Measurements from ENCODE around the gene SUMO2. TPM values are rescaled to one million over a fixed set of nuclear protein-coding genes. Genes with fewer than 3 reads are reported as not detected.

SUMO2 gene
- total and polyA plus RNA-seq, 9 of the 15 experiments (the other 6 are each of a cell fraction or from before 2014, with no cell fraction given), result 157 to 733 (median 419) TPM

- TF ChIP-seq TRIM25 (IDR thresholded peaks at IDR 0.05; ENCODE audit: borderline replicate concordance), result no peak
- peak; percentile 59 for TF ChIP-seq EP400 (IDR thresholded peaks at IDR 0.05)
- peak; percentile 44 to 75; a peak in 3 of 4 replicates for TF ChIP-seq KDM1A (IDR thresholded peaks at IDR 0.05)
- TF ChIP-seq ZNF384 (IDR thresholded peaks at IDR 0.05; ENCODE audit: low read depth, low read length), result no peak
- no peak for TF ChIP-seq BCOR (IDR thresholded peaks at IDR 0.05)
- TF ChIP-seq ZNF507 (tag; conservative IDR thresholded peaks at IDR 0.05), result no peak
- TF ChIP-seq IRF9 (tag; IDR thresholded peaks at IDR 0.05), result no peak; the same call in 1 of the 2 replicates
- TF ChIP-seq, protein P1, sequence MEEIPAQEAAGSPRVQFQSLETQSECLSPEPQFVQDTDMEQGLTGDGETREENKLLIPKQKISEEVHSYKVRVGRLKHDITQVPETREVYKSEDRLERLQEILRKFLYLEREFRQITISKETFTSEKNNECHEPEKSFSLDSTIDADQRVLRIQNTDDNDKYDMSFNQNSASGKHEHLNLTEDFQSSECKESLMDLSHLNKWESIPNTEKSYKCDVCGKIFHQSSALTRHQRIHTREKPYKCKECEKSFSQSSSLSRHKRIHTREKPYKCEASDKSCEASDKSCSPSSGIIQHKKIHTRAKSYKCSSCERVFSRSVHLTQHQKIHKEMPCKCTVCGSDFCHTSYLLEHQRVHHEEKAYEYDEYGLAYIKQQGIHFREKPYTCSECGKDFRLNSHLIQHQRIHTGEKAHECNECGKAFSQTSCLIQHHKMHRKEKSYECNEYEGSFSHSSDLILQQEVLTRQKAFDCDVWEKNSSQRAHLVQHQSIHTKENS (CRISPR knock-in tag; IDR thresholded peaks at IDR 0.05), result no peak
- no peak for TF ChIP-seq ZC3H11A (IDR thresholded peaks at IDR 0.05; ENCODE audit: low read depth, low read length)
- TF ChIP-seq PURB (CRISPR knock-in tag; IDR thresholded peaks at IDR 0.05; ENCODE audit: low read depth), result no peak
- TF ChIP-seq TOE1 (IDR thresholded peaks at IDR 0.05; ENCODE audit: borderline replicate concordance), result no peak
- no peak for TF ChIP-seq TOE1 (CRISPR knock-in tag; IDR thresholded peaks at IDR 0.05; ENCODE audit: borderline replicate concordance, low read depth)
- no peak for TF ChIP-seq ZNF140 (CRISPR knock-in tag; IDR thresholded peaks at IDR 0.05)
- TF ChIP-seq, protein P2, sequence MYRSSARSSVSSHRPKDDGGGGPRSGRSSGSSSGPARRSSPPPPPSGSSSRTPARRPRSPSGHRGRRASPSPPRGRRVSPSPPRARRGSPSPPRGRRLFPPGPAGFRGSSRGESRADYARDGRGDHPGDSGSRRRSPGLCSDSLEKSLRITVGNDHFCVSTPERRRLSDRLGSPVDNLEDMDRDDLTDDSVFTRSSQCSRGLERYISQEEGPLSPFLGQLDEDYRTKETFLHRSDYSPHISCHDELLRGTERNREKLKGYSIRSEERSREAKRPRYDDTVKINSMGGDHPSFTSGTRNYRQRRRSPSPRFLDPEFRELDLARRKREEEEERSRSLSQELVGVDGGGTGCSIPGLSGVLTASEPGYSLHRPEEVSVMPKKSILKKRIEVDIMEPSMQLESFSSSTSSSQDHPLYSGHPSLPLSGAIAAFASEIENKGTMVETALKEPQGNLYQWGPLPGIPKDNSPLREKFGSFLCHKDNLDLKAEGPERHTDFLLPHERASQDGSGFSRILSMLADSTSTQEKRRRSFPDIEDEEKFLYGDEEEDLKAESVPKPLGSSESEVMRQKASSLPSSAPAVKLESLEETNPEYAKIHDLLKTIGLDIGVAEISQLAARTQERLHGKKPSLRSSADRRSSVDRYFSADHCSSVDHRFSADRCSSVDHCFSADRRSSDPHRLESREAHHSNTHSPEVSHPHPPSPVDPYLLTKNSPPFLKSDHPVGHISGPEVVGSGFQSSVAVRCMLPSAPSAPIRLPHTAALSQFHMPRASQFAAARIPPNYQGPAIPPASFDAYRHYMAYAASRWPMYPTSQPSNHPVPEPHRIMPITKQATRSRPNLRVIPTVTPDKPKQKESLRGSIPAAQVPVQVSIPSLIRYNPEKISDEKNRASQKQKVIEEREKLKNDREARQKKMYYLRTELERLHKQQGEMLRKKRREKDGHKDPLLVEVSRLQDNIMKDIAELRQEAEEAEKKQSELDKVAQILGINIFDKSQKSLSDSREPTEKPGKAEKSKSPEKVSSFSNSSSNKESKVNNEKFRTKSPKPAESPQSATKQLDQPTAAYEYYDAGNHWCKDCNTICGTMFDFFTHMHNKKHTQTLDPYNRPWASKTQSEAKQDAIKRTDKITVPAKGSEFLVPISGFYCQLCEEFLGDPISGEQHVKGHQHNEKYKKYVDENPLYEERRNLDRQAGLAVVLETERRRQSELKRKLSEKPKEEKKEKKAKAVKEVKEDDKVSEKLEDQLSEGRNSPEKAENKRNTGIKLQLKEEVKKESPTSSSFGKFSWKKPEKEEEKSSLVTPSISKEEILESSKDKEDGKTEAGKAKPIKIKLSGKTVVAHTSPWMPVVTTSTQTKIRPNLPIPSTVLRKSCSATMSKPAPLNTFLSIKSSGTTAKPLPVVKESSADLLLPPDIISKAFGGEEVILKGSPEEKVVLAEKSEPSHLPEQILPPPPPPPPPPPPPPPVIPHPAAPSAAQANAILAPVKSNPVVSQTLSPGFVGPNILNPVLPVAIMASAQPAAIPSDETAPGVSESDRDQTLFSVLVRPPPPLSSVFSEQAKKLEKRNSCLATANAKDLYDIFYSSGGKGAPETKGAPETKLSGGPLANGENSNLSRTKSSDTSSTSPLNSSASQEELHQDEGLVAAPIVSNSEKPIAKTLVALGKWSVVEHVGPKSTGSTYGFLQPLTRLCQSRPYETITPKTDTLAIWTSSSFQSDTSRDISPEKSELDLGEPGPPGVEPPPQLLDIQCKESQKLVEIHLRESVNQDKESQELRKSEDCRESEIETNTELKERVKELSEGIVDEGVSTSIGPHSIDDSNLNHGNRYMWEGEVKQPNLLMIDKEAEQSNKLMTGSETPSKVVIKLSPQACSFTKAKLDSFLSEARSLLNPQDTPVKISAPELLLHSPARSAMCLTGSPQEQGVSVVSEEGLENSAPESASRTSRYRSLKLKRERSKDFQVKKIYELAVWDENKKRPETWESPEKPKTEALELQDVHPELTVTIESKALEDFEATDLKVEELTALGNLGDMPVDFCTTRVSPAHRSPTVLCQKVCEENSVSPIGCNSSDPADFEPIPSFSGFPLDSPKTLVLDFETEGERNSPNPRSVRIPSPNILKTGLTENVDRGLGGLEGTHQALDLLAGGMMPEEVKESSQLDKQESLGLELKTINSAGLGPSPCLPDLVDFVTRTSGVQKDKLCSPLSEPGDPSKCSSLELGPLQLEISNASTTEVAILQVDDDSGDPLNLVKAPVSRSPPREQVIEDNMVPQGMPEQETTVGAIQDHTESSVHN (IDR thresholded peaks at IDR 0.05; ENCODE audit: borderline replicate concordance in 1 of 2, low read depth in 1 of 2), result no peak
Observed at GRCh38 chr17:75124041-75124818, 58.5 kb downstream of the SUMO2 start (continued).

All from K562 (cell line).